MG63 (cell line): ENCODE results near the gene KIF3A. TPM values are rescaled to one million over a fixed set of nuclear protein-coding genes. Genes with fewer than 3 reads are reported as not detected.

ENCODE experiments used
- DNase-seq: peaks from one replicate; pipeline ENCODE4 v3.0.0-alpha.2; 2020
- H3K27me3 ChIP-seq: fragments of 250-450 bp; sonication (Bioruptor Pico); 2 replicates; pipeline ENCODE4 v1.5.1; 2020; ENCODE audit warnings: mild to moderate bottlenecking, moderate library complexity
- H3K36me3 ChIP-seq: fragments of 250-450 bp; sonication (Bioruptor Pico); 2 replicates; pipeline ENCODE4 v1.5.1; 2020; ENCODE audit warnings: mild to moderate bottlenecking, moderate library complexity
- H3K4me3 ChIP-seq: fragments of 250-450 bp; sonication (Bioruptor Pico); 2 replicates; pipeline ENCODE4 v1.5.1; 2020; ENCODE audit warnings: mild to moderate bottlenecking, moderate library complexity
- H3K9me3 ChIP-seq: fragments of 250-450 bp; sonication (Bioruptor Pico); 2 replicates; pipeline ENCODE4 v1.5.1; 2020; ENCODE audit warnings: mild to moderate bottlenecking, moderate library complexity
- total RNA-seq: library from RNA; depleted of rRNA; stranded (reverse); fragments of >200 nt; shearing (Covaris generic); gene quantifications from 2 replicates; pipeline ENCODE4 v1.2.3, GENCODE V29; 2014; ENCODE audit warnings: low replicate concordance; rRNA removed

The KIF3A gene
- total RNA-seq, 1 experiment from 2014 or later: 5.3 TPM

DNA sequence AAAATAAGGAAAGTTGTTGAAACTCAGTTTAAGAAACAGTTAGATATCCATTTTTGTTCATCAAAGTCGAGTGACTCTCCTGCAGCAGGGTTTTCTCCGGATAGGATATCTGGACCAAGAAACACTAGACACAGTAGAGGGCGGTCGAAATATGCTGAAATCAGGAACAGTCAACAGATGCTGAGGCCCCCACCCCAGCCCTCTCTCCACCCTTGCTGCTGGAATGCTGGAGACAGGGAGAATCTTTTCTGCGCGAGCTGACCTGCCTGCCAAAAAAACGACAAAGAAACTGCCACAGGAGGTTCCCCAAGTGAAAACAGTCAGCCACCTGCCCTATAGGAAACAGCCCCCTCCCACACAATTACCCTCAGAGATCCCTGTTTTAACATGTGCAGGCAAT is 83.6 kb downstream of the KIF3A start:
- no peak for DNase-seq
- H3K4me3 ChIP-seq: no peak overlapping the region

DNA sequence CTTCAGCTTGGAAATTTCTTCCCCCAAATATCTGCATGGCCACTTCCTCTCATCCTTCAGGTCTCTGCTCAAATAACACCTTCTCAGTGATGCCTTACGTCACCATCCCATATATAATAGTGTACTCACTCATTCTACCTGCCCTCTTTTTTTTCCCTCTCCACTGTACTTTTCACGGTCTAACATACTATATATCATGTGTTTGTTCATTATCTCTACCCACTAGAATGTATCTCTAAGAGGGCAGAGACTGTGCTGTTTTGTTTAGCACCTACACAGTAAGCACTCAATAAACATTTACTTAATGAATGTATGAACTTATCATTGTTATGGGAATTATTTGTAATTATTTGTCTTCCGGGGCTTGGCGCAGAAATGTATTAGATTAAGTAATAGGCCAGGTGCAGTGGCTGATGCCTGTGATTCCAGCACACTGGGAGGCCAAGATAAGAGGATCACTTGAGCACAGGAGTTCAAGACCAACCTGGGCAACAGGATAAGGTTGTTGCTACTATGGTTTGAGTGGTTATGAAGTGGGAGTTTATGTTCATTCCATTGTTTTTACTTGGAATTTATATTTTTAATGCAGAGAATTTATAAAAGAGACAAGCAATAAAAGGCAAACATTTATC is 85.4 kb downstream of the KIF3A start:
- no peaks in the 10 kb centered on the region; the same call in 1 of the 2 replicates for H3K9me3 ChIP-seq

More for the DNA sequence above, 83.6 kb downstream of the KIF3A start:
- no peaks in the 10 kb centered on the region; the same call in 1 of the 2 replicates for H3K9me3 ChIP-seq
- no peaks in the 10 kb centered on the region for H3K27me3 ChIP-seq
- H3K36me3 ChIP-seq: no peaks in the 10 kb centered on the region

DNA sequence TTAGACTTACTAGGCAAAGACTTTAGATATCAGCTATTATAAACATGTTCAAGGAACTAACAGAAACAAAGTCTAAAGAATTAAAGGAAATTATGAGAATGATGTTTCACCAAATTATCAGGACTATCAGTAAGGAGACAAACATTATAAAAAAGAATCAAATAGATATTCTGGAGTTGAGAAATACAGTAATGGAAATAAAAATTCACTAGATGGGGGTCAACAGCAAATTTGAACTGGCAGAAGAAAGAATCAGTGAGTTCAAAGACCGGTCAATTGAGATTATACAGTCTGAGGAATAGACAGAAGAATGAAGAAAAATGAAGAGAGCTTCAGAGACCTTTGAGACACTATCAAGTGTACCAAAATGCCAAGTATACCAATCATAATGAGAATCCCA is 89.0 kb downstream of the KIF3A start:
- H3K27me3 ChIP-seq: no peaks in the 10 kb centered on the region
- H3K4me3 ChIP-seq: no peak overlapping the region
- no peaks in the 10 kb centered on the region; the same call in none of the 2 replicates for H3K9me3 ChIP-seq
- H3K36me3 ChIP-seq: peaks cover 5% of the 10 kb centered on the region
- DNase-seq: no peak

More for the DNA sequence above, 85.4 kb downstream of the KIF3A start:
- no peak for DNase-seq
- no peaks in the 10 kb centered on the region for H3K36me3 ChIP-seq
- no peaks in the 10 kb centered on the region for H3K27me3 ChIP-seq
- H3K4me3 ChIP-seq: no peak overlapping the region

DNA sequence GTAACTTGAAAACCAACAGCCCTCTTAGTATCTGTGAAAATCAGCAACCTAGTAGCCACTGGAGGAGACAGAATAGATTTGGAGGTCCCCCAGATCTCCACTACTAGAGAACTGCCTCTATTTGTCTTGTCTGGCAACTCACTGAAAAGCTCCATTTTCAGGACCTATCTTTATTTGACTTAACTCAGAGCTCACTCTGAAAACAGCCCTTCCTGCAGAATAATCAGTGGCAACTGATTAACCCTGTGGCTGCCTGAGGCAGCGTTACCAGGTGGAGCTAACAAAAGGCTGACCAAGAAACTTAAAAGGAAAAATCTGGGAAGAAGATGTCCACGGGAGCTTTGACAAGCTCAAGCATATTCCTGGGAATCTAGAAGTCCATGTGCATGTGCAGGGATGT is 89.9 kb downstream of the KIF3A start:
- Histone ChIP-seq H3K27me3 (no peaks in the 10 kb centered on the region), H3K9me3 (no peaks in the 10 kb centered on the region; the same call in none of the 2 replicates), H3K4me3 (no peak overlapping the region), H3K36me3 (peaks cover 14% of the 10 kb centered on the region)
- no peak for DNase-seq

DNA sequence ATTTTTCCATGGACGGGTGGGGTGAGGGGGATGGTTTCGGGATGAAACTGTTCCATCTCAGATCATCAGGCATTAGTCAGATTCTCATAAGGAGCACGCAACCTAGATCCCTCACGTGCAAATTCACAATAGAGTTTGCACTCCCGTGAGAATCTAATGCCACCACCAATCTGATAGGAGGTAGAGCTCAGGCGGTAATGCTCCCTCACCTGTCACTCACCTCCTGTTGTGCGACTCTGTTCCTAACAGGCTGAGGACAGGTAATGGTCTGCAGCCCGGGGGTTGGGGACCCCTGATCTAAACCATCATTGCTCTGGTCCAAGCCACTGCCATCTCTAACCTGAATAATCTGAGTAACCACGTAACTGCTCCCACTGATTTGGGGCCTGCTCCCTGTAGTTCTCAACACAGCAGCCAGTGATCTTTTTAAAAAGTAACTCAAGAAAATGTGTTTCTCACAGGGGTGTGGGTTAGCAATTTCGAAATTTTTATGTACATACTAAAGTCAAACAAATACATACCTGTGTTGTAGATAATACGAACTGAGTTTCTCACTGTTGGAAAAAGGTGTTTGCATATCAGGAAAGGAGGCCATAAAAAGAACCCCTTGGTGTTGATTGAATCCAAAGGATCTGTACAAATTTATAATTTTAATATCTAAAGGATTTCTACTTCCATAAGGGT is 90.6 kb downstream of the KIF3A start:
- Histone ChIP-seq H3K4me3 (no peak overlapping the region), H3K9me3 (no peaks in the 10 kb centered on the region; the same call in none of the 2 replicates), H3K27me3 (no peaks in the 10 kb centered on the region), H3K36me3 (peaks cover 22% of the 10 kb centered on the region)
- DNase-seq: no peak

DNA sequence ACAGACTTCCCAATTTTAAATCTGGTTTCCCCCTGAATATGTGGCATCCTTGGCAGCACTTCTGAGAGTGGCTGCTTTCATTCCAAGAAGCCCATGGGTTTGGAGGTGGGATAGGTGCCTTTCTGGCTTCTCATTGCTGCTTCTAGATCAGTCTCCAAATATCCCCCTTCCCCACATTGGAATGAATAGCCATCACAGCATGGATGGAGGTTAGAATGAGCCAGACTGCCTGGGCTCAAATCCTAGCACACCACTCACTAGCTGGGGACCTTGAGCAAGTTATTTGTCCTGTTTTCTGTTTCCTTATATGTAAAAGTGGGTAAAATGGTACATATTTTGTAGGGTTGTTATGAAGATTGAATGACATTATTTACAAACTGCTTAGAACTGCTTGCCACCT is 93.2 kb downstream of the KIF3A start:
- no peak overlapping the region for H3K4me3 ChIP-seq
- peaks cover 47% of the 10 kb centered on the region for H3K36me3 ChIP-seq
- DNase-seq: no peak
- H3K27me3 ChIP-seq: no peaks in the 10 kb centered on the region
- no peaks in the 10 kb centered on the region; the same call in 1 of the 2 replicates for H3K9me3 ChIP-seq

Other genes with a start within 250 kb of the KIF3A start
- 14.2 and 34.7 TPM in 2 replicates for gene IRF1, start 246.8 kb downstream of the KIF3A start, total RNA-seq
- gene IL5, start 194.0 kb downstream of the KIF3A start, total RNA-seq: not detected in 2 replicates
- 35.7 and 47.7 TPM in 2 replicates for gene RAD50, start 180.6 kb downstream of the KIF3A start, total RNA-seq
- not detected in 2 replicates for gene IL13, start 79.4 kb downstream of the KIF3A start, total RNA-seq
- not detected in 2 replicates for gene IL4, start 63.6 kb downstream of the KIF3A start, total RNA-seq
- gene CCNI2, start 9.9 kb upstream of the KIF3A start, total RNA-seq: 0.27 TPM in 1 of 2 replicates, not detected in the other
- 36.9 and 53.8 TPM in 2 replicates for gene SEPTIN8, start 39.7 kb upstream of the KIF3A start, total RNA-seq
- not detected in 2 replicates for gene SOWAHA, start 75.8 kb upstream of the KIF3A start, total RNA-seq
- gene SHROOM1, start 93.1 kb upstream of the KIF3A start, total RNA-seq: 8.6 and 16.4 TPM in 2 replicates
- gene GDF9, start 128.9 kb upstream of the KIF3A start, total RNA-seq: 0.15 TPM in 1 of 2 replicates, not detected in the other
- 388 and 1,689 TPM in 2 replicates for gene UQCRQ, start 129.1 kb upstream of the KIF3A start, total RNA-seq
- gene LEAP2, start 136.1 kb upstream of the KIF3A start, total RNA-seq: 1.4 TPM in 1 of 2 replicates, not detected in the other
- gene AFF4, start 226.1 kb upstream of the KIF3A start, total RNA-seq: 18.3 and 26.9 TPM in 2 replicates